PC-3 (cell line): ENCODE results near the gene ACBD4. TPM values are rescaled to one million over a fixed set of nuclear protein-coding genes. Genes with fewer than 3 reads are reported as not detected.

Experiments
- ATAC-seq: fragments of 200-7000 bp; cut with Tn5 transposase; 2 replicates; pipeline ENCODE4 v1.9.1; 2020; ENCODE audit warnings: mild to moderate bottlenecking, moderate library complexity
- BruUV-seq: library from RNA; stranded (reverse); fragments of 400-500 nt; replicated peaks from 2 replicates; lab custom pipeline; 2021; lab: Mats Ljungman, UMichigan
- CTCF ChIA-PET: fragments of 300-600 bp; sonication (Branson Sonifier 250); formaldehyde crosslinking; loops from one replicate; lab custom pipeline; 2022; ENCODE audit warnings: antibody characterized with exemption; lab: Charles Lee
- POLR2A ChIA-PET: fragments of 300-600 bp; sonication (Branson Sonifier 250); formaldehyde crosslinking; loops from one replicate; lab custom pipeline; 2022; ENCODE audit warnings: antibody characterized with exemption; ENCODE audit not compliant: unreplicated experiment; lab: Charles Lee
- DNase-seq: peaks from one replicate; pipeline ENCODE4 v3.0.0-alpha.2; 2015
- H2AFZ ChIP-seq: fragments of 300-600 bp; sonication (generic); 2 replicates; pipeline ENCODE4 v1.6.0; 2016; ENCODE audit warnings: antibody characterized with exemption, low read length
- H3F3A ChIP-seq: fragments of 300-600 bp; sonication (generic); one replicate; pipeline ENCODE4 v1.6.0; 2017; ENCODE audit warnings: antibody characterized with exemption, low read length, control low read depth, mild to moderate bottlenecking; ENCODE audit not compliant: unreplicated experiment
- H3K27ac ChIP-seq: fragments of 300-600 bp; sonication (generic); 2 replicates; pipeline ENCODE4 v1.5.1; 2016; ENCODE audit warnings: mild to moderate bottlenecking, low read length
- H3K27me3 ChIP-seq: fragments of 300-600 bp; sonication (generic); 2 replicates; pipeline ENCODE4 v1.6.1; 2016; ENCODE audit warnings: low read length, mixed read lengths
- H3K36me3 ChIP-seq: fragments of 300-600 bp; sonication (generic); 2 replicates; pipeline ENCODE4 v1.6.1; 2016; ENCODE audit warnings: low read depth, mixed run types, low read length, mixed read lengths
- H3K4me1 ChIP-seq: fragments of 300-600 bp; sonication (generic); 2 replicates; pipeline ENCODE4 v1.5.1; 2016; ENCODE audit warnings: low read length; ENCODE audit not compliant: insufficient read depth
- H3K4me2 ChIP-seq: fragments of 300-600 bp; sonication (generic); 2 replicates; pipeline ENCODE4 v1.6.0; 2016; ENCODE audit warnings: low read length
- H3K4me3 ChIP-seq: fragments of 300-600 bp; sonication (generic); 2 replicates; pipeline ENCODE4 v1.5.1; 2016; ENCODE audit warnings: mild to moderate bottlenecking, low read length, mixed read lengths
- H3K79me2 ChIP-seq: fragments of 300-600 bp; sonication (generic); 2 replicates; pipeline ENCODE4 v1.6.1; 2017; ENCODE audit warnings: low read length, mixed read lengths
- H3K9ac ChIP-seq: fragments of 300-600 bp; sonication (generic); 2 replicates; pipeline ENCODE4 v1.6.0; 2016; ENCODE audit warnings: mild to moderate bottlenecking, low read length
- H3K9me2 ChIP-seq: fragments of 300-600 bp; sonication (generic); replicated peaks from 2 replicates; pipeline ENCODE4 v1.6.1; 2016; ENCODE audit warnings: mixed run types, low read length, mixed read lengths
- H3K9me3 ChIP-seq: fragments of 300-600 bp; sonication (generic); 2 replicates; pipeline ENCODE4 v1.6.1; 2016; ENCODE audit warnings: low read length, mixed read lengths
- H4K20me1 ChIP-seq: fragments of 300-600 bp; sonication (generic); 2 replicates; pipeline ENCODE4 v1.6.1; 2016; ENCODE audit warnings: low read length, mixed read lengths
- CTCF ChIP-seq: fragments of 300-600 bp; sonication (generic); conservative IDR thresholded peaks from 2 replicates; pipeline ENCODE4 v1.5.1; 2017; ENCODE audit warnings: antibody characterized with exemption, low read depth, mild to moderate bottlenecking, low read length
- EZH2 ChIP-seq: fragments of 300-600 bp; sonication (generic); IDR thresholded peaks from one replicate; pipeline ENCODE4 v1.6.1; 2017; ENCODE audit warnings: antibody characterized with exemption, mild to moderate bottlenecking, low read length; ENCODE audit not compliant: unreplicated experiment
- EZH2phosphoT487 ChIP-seq: fragments of 300-600 bp; sonication (generic); IDR thresholded peaks from 2 replicates; pipeline ENCODE4 v1.6.1; 2018; ENCODE audit warnings: mild to moderate bottlenecking, antibody characterized with exemption, low read length, borderline replicate concordance
- intact Hi-C: fragments of 100-400 bp; cut with micrococcal nuclease; formaldehyde crosslinking; loops from 2 replicates; pipeline ENCODE4 v1.9.0; 2023
- total RNA-seq: library from RNA; depleted of rRNA; stranded (reverse); fragments of >200 nt; gene quantifications from 2 replicates; pipeline ENCODE4 v1.2.3, GENCODE V29; 2014

Gene ACBD4
- total RNA-seq, 1 experiment from 2014 or later, result 12.9 TPM

GRCh38 chr17:45115871-45116270, 19.6 kb upstream of the ACBD4 start:
- H3K4me1 ChIP-seq, result no peaks in the 10 kb centered on the region
- intact Hi-C loops, result no loop called here
- no peaks in the 10 kb centered on the region for H3K9me3 ChIP-seq
- no peak for TF ChIP-seq EZH2
- TF ChIP-seq EZH2phosphoT487, result no peak
- TF ChIP-seq CTCF, result no peak
- H3K36me3 ChIP-seq, result no peaks in the 10 kb centered on the region
- ATAC-seq (no peak), DNase-seq (no peak)
- no peaks in the 10 kb centered on the region for H3K9me2 ChIP-seq
- H3K4me2 ChIP-seq, result no peak overlapping the region
- no peaks in the 10 kb centered on the region for H3K79me2 ChIP-seq
- no peak overlapping the region for H3K27ac ChIP-seq
- no peaks in the 10 kb centered on the region for H3F3A ChIP-seq
- CTCF ChIA-PET, result no interaction called here
- BruUV-seq, result no TSS peak
- no peak overlapping the region for H3K4me3 ChIP-seq
- H3K9ac ChIP-seq, result no peak overlapping the region
- H3K27me3 ChIP-seq, result no peaks in the 10 kb centered on the region
- no peaks in the 10 kb centered on the region for H4K20me1 ChIP-seq
- POLR2A ChIA-PET, result interaction anchor here (0.6 kb wide), 1 partner anchor 33 kb away, joined by 3 read pairs; the partner anchor contains the start of gene HEXIM1
- no peak overlapping the region for H2AFZ ChIP-seq

GRCh38 chr17:45116434-45117016, 19.0 kb upstream of the ACBD4 start:
- Histone ChIP-seq H3K36me3 (no peaks in the 10 kb centered on the region), H3K27ac (no peak overlapping the region), H3K9me3 (no peaks in the 10 kb centered on the region), H4K20me1 (no peaks in the 10 kb centered on the region), H3K4me2 (no peak overlapping the region), H3F3A (no peaks in the 10 kb centered on the region), H3K9me2 (no peaks in the 10 kb centered on the region), H3K79me2 (no peaks in the 10 kb centered on the region), H3K4me1 (no peaks in the 10 kb centered on the region), H2AFZ (no peak overlapping the region), H3K27me3 (no peaks in the 10 kb centered on the region), H3K4me3 (no peak overlapping the region), H3K9ac (no peak overlapping the region)
- BruUV-seq, result no TSS peak
- no peak for DNase-seq
- ChIA-PET CTCF (no interaction called here), POLR2A (no interaction called here)
- ATAC-seq, result no peak
- no peak for TF ChIP-seq EZH2
- TF ChIP-seq CTCF, result no peak
- TF ChIP-seq EZH2phosphoT487, result no peak
- intact Hi-C loops, result no loop called here

- no peak overlapping the region for H2AFZ ChIP-seq
- DNase-seq, result no peak
- no peaks in the 10 kb centered on the region for H3K9me3 ChIP-seq
- ChIA-PET POLR2A (no interaction called here), CTCF (no interaction called here)
- H4K20me1 ChIP-seq, result no peaks in the 10 kb centered on the region
- peaks cover 4% of the 10 kb centered on the region for H3K4me1 ChIP-seq
- intact Hi-C loops, result no loop called here
- no peaks in the 10 kb centered on the region for H3K27me3 ChIP-seq
- no peaks in the 10 kb centered on the region for H3K9me2 ChIP-seq
- no peak for TF ChIP-seq EZH2phosphoT487
- TF ChIP-seq EZH2, result no peak
- no peak for TF ChIP-seq CTCF
- BruUV-seq, result no TSS peak
- H3F3A ChIP-seq, result no peaks in the 10 kb centered on the region
- no peak overlapping the region for H3K27ac ChIP-seq
- H3K36me3 ChIP-seq, result no peaks in the 10 kb centered on the region
- no peak overlapping the region for H3K4me2 ChIP-seq
- H3K79me2 ChIP-seq, result peaks cover 7% of the 10 kb centered on the region; the same call in 1 of the 2 replicates
- no peak overlapping the region for H3K9ac ChIP-seq
- ATAC-seq, result no peak; the same call in 1 of the 2 replicates
- H3K4me3 ChIP-seq, result no peak overlapping the region
These were observed 18.2 kb upstream of the ACBD4 start for GRCh38 chr17:45117334-45117733.
